Activated T-cell treated with anti-CD3 and anti-CD28 coated beads, Interleukin-2, amount 50 U/mL, for 48 hours (primary cell): ENCODE data around the gene SNX5.

ENCODE experiments used
- DNase-seq, 2 experiments: peaks; one replicate each; pipeline ENCODE4 v3.0.0-alpha.2; 2020

SNX5 gene

GRCh38 chr20:17968366-17969277 is at the start of gene SNX5, which contains the start of gene MGME1:
TSS of gene SNX5 (minus strand) at chr20:17968794. CDS start at chr20:17968425, 369 bp downstream.
TSS of gene MGME1 (plus strand) at chr20:17969018. CDS start at chr20:17969860, 842 bp downstream.
- peak; percentile 99 for DNase-seq

DNA sequence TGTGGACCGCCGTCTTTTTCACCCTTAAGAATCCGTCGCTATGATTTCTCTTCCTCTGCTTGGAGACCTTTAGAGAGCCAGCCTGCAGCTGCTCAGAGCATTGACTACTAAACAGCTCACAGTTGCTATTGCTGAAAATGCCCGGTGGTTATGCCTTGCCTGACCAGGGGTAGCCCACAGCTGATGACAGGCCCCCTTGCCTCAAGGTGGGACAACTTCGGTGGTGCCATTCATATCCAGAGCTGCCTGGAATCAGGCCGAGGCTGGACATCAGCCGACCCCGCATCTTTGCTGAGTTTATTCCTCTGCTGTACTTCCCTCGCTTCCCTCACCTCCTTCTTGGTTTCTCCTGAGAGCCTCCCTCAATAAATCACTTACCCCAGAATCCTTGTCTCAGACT is 49.5 kb upstream of the SNX5 start:
- no peak for DNase-seq

DNA sequence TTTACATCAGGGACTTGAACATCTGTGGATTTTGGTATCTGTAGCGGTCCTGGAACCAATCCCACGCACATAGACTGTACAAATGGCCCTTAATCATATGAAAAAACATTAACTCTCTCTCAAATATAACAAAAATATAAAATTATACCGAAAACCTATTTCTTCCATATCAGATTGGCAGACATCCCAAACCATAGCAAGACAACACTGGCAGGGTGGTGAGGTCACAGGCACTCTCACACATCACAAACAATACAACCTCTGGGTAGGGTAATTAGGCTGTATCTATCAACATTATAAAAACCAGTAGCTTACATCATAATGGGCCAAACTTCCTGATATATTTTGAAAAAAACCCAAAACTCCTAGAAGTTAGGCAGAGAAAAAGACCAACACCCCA is 48.2 kb upstream of the SNX5 start:
- DNase-seq = no peak

GRCh38 chr20:18014411-18014810 is 45.8 kb upstream of the SNX5 start:
- DNase-seq = no peak

DNA sequence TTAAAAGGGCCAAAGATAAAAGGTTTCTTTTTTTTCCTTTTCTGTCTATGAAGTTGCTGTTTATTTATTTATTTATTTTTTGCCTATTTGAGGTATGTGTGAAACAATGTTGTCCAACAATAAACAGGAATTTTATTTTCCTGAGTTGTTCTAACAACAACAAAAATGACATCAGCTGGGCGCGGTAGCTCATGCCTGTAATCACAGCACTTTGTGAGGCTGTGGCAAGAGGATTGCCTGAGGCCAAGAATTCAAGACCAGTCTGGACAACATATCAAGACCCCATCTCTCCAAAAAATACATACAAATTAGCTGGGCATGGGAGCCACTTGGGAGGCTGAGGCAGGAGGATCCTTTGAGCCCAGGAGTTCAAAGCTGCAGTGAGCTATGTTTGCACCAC is 44.3 kb upstream of the SNX5 start:
- no peak for DNase-seq

- DNase-seq = no peak
Measured at GRCh38 chr20:18011951-18012645, 43.5 kb upstream of the SNX5 start.

- DNase-seq = no peak
Measured at GRCh38 chr20:18011482-18011881, 42.9 kb upstream of the SNX5 start.

DNA sequence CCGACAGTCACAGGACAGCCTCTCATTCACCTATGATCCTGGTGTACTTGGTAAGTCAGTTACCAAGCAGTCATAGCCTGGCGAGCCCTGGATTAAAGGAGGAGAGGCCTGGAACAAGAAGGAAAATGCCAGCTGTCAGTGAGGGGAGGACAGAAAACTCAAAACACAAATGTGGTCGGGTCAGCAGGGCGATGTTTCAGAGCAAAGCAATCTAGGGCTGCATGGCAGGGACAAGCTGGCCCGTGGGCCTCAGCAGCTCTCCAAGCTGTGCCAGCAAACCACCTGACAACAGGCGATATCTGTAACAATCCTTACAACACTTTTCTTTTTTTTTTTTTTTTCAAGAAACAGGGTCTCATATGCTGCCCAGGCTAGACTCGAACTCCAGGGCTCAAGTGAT is 40.5 kb upstream of the SNX5 start:
- no peak for DNase-seq

- DNase-seq = no peak
Measured at GRCh38 chr20:18007534-18008292, 39.1 kb upstream of the SNX5 start.

- no peak for DNase-seq
Measured at GRCh38 chr20:18006684-18007083, 38.1 kb upstream of the SNX5 start.

DNA sequence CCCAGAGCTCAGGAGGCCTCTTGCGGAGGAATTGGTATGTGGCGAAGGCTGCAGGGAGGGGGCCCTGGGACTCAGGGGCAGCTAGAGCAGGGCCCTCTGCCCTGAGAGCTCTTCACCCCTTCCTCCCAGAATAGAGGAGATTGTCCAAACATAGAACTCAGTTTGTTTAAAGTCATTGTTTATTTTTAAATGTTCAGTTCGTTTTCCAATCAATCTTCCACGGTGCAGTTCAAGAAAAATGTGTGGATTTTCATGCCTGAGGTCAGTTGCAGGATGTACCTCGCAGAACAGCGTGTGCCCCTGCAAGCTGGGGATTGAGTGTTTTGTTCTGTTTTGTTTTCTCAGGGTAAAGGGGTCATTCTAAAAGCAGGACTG is 37.4 kb upstream of the SNX5 start:
- DNase-seq = no peak

GRCh38 chr20:18005170-18005989 is 36.8 kb upstream of the SNX5 start:
- DNase-seq = no peak

DNA sequence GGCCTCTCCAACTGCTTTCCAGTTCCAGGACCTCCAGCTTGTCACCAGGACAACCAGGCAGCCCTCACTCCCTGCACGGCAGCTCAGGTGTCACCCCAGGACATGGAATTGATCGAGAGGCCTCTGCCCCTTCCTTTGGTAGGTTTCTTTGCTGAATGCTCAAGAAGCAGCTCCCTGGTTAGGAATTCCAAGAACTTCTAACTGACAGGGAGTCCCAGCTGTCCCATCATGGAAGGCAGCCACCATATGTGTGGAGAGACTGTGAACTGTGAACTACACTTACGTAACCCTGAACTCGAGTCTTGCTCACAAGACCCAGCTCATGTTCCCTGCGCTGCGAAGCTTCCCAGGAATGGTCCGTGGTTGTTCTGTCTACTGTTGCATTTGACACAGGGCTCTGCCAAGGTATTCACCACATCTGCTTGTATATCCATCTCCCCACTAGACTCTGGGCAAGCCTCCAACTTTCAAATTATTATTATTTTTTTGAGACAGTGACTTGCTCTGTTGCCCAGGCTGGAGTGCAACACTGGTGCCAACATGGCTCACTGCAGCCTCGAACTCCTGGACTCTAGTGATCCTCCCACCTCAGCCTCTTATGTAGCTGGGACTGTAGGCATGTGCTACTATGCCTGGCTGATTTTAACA is 35.9 kb upstream of the SNX5 start:
- DNase-seq = no peak

- DNase-seq = no peak
Measured at GRCh38 chr20:18003897-18004296, 35.3 kb upstream of the SNX5 start.

- no peak for DNase-seq
Measured at GRCh38 chr20:18001131-18001921, 32.7 kb upstream of the SNX5 start.

DNA sequence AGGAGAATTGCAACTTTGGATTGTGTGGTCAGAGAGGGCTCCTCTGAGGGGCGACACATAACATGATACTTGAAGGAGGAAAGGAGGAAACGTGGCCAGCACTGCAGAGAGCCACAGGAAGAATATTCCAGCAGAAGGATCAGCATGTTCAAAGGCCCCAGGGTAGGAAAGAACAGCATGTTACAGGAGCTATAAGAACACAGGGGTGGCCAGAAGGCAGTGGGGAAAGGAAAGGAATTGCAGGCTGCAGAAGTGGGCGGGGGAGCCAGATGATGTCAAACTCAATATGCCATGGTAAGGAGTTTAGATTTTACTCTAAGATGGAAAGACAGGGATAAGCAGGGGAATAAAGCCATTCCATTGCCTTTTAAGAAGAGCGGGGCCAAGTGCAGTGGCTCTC is 31.0 kb upstream of the SNX5 start:
- DNase-seq = no peak

GRCh38 chr20:17998446-17998845 is 29.9 kb upstream of the SNX5 start:
- DNase-seq = no peak

- DNase-seq = peak; percentile 27
Measured at GRCh38 chr20:17995967-17996819, 27.6 kb upstream of the SNX5 start.

DNA sequence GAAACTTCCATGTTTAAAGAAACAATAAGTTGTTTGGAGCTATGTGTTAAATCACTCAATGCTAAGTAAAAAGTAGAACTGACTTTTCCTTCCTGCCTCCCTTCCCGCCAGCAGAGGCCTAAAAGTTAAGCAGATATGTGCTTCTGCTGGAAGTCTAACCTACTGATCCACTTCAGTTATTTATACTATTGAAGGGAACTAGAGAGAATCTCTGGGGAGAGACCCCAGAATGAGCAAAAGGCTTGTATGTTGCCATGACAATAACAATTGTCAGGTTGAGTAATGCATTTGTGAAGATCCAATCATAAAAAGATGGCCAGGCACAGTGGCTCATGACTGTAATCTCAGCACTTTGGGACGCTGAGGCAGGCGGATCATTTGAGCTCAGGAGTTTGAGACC is 25.0 kb upstream of the SNX5 start:
- peak in 1 of 2 experiments; percentile 14 for DNase-seq
